Ascending aorta (tissue), 2 donors: ENCODE measurements around the gene PRLHR. TPM values are rescaled to one million over a fixed set of nuclear protein-coding genes. Genes with fewer than 3 reads are reported as not detected.

Experiments
- DNase-seq, 2 donors: peaks; one replicate each; pipeline ENCODE4 v3.0.0-alpha.2; 2019; ENCODE audit warnings: low spot score in 2 of 2
- H3K27ac ChIP-seq, 2 donors: fragments of 200-600 bp; sonication (generic); one replicate each; pipeline ENCODE4 v1.5.1; 2016 to 2017; ENCODE audit warnings: mild to moderate bottlenecking in 1 of 2
- H3K27me3 ChIP-seq: fragments of 200-600 bp; sonication (generic); one replicate; pipeline ENCODE4 v1.5.1; 2017
- H3K36me3 ChIP-seq, 2 donors: fragments of 200-600 bp; sonication (generic); one replicate each; pipeline ENCODE4 v1.5.1; 2016
- H3K4me1 ChIP-seq, 2 donors: fragments of 200-600 bp; sonication (generic); one replicate each; pipeline ENCODE4 v1.5.1; 2016 to 2017; ENCODE audit warnings: mild to moderate bottlenecking in 1 of 2
- H3K4me3 ChIP-seq, 2 donors: fragments of 200-600 bp; sonication (generic); one replicate each; pipeline ENCODE4 v1.5.1; 2016 to 2017; ENCODE audit warnings: mild to moderate bottlenecking in 1 of 2
- H3K9me3 ChIP-seq, 2 donors: fragments of 200-600 bp; sonication (generic); one replicate each; pipeline ENCODE4 v1.5.1; 2016
- CTCF ChIP-seq, 3 experiments: fragments of 200-600 bp in 2 of 3; fragments of 450-650 bp in 1 of 3; sonication (generic) in 2 of 3; IDR thresholded peaks; one replicate each; pipeline ENCODE4 v1.5.1; 2016 to 2019; ENCODE audit warnings: antibody characterized with exemption in 3 of 3, mild to moderate bottlenecking in 1 of 3, moderate library complexity in 1 of 3
- intact Hi-C: fragments of 100-400 bp; cut with DNase I; formaldehyde crosslinking; loops from one replicate; pipeline ENCODE4 v1.15.1; 2023
- total RNA-seq: library from RNA; depleted of rRNA; stranded (reverse); fragments of >200 nt; gene quantifications from one replicate; pipeline ENCODE4 v1.1.0, GENCODE V29; 2016

Gene PRLHR
- total RNA-seq, 1 donor from 2014 or later = not detected

- H3K9me3 ChIP-seq = no peaks in the 10 kb centered on the region
- H3K4me3 ChIP-seq = no peak overlapping the region
- no peaks in the 10 kb centered on the region for H3K36me3 ChIP-seq
- no peaks in the 10 kb centered on the region for H3K27me3 ChIP-seq
- intact Hi-C loops = no loop called here
- no peak for TF ChIP-seq CTCF (IDR thresholded peaks at IDR 0.05)
- DNase-seq = no peak
- no peaks in the 10 kb centered on the region for H3K4me1 ChIP-seq
- no peak overlapping the region for H3K27ac ChIP-seq
Observed at GRCh38 chr10:118610577-118610976, 15.1 kb upstream of the PRLHR start.

- intact Hi-C loops = no loop called here
- Histone ChIP-seq H3K27me3 (no peaks in the 10 kb centered on the region), H3K36me3 (no peaks in the 10 kb centered on the region), H3K9me3 (no peaks in the 10 kb centered on the region), H3K4me3 (no peak overlapping the region), H3K27ac (no peak overlapping the region), H3K4me1 (no peaks in the 10 kb centered on the region)
- TF ChIP-seq CTCF (IDR thresholded peaks at IDR 0.05) = no peak
- no peak for DNase-seq
Observed at GRCh38 chr10:118607768-118608354, 12.4 kb upstream of the PRLHR start.

DNA sequence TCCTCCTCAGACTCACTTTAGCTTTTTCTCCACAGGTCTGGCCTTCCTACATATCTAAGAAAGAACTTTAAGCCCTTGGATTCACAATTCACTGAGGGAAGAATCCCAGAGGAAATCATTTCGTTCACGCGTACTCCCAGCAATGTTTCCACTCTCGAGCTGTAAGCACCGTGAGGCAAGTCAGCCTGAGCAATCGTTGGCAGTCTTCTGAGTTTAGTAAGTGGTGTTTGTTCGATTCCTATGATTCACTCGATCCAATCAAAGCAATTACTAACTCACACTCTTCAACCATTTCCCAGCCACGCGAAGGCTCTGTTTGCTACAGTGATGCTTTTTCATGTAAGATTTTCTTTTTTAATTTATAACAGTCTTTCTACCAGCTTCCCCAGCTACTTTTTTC, 10.2 kb upstream of the PRLHR start:
- no peak for TF ChIP-seq CTCF (IDR thresholded peaks at IDR 0.05)
- Histone ChIP-seq H3K4me3 (no peak overlapping the region), H3K27me3 (no peaks in the 10 kb centered on the region), H3K4me1 (no peaks in the 10 kb centered on the region), H3K27ac (no peak overlapping the region), H3K9me3 (no peaks in the 10 kb centered on the region), H3K36me3 (no peaks in the 10 kb centered on the region)
- no peak for DNase-seq
- intact Hi-C loops = no loop called here

GRCh38 chr10:118596426-118597124, 1.1 kb upstream of the PRLHR start:
- TF ChIP-seq CTCF (IDR thresholded peaks at IDR 0.05) = no peak
- Histone ChIP-seq H3K9me3 (no peaks in the 10 kb centered on the region), H3K4me1 (no peaks in the 10 kb centered on the region), H3K27me3 (peaks cover 26% of the 10 kb centered on the region), H3K4me3 (no peak overlapping the region), H3K27ac (no peak overlapping the region), H3K36me3 (no peaks in the 10 kb centered on the region)
- intact Hi-C loops = no loop called here
- no peak for DNase-seq

- no peaks in the 10 kb centered on the region for H3K4me1 ChIP-seq
- no peak for DNase-seq
- intact Hi-C loops = no loop called here
- H3K9me3 ChIP-seq = no peaks in the 10 kb centered on the region
- no peaks in the 10 kb centered on the region for H3K36me3 ChIP-seq
- no peak overlapping the region for H3K27ac ChIP-seq
- no peak overlapping the region for H3K4me3 ChIP-seq
- peaks cover 26% of the 10 kb centered on the region for H3K27me3 ChIP-seq
- no peak for TF ChIP-seq CTCF (IDR thresholded peaks at IDR 0.05)
Observed at GRCh38 chr10:118595064-118595420, 406 bp downstream of the PRLHR start.
